Mammary epithelial cell (primary cell): ENCODE measurements around the gene NOL6.

Experiments used
- CTCF ChIP-seq, 2 donors: IDR thresholded peaks in 1 of 2; conservative IDR thresholded peaks in 1 of 2; 2 replicates each; pipeline ENCODE4 v1.5.1; 2011 to 2012; ENCODE audit warnings: inconsistent platforms in 2 of 2, low read length in 2 of 2, mild to moderate bottlenecking in 2 of 2, control low read depth in 1 of 2, low read depth in 1 of 2; ENCODE audit not compliant: insufficient read depth in 1 of 2; ENCODE audit errors: extremely low read depth in 1 of 2
- EZH2 ChIP-seq: IDR thresholded peaks from 2 replicates; pipeline ENCODE4 v1.6.1; 2012; ENCODE audit warnings: low read length, inconsistent platforms, borderline replicate concordance

- peak in 1 of 2 donors; percentile 48 for TF ChIP-seq CTCF (conservative IDR thresholded peaks at IDR 0.05 in 1 of 2, IDR thresholded peaks at IDR 0.05 in 1 of 2; ENCODE audit: extremely low read depth in 1 of 2, insufficient read depth in 1 of 2, low read depth in 1 of 2, low read length in 2 of 2)
- TF ChIP-seq EZH2, result no peak
Measured at GRCh38 chr9:33446946-33447798, 26.6 kb downstream of the NOL6 start, which contains the start of gene AQP3.
